Suprapubic skin (tissue), 4 donors: Measurements from ENCODE around the gene DAO.
"Not testable (repeated sequence)": the region's sequence is repeated elsewhere in the genome, so short reads cannot be mapped to it uniquely, and the experiment has no call there.

Experiments
- CTCF ChIP-seq, 2 donors: fragments of 200-600 bp in 1 of 2; fragments of 450-650 bp in 1 of 2; sonication (generic) in 1 of 2; IDR thresholded peaks; one replicate each; pipeline ENCODE4 v1.5.1; 2016 to 2019; ENCODE audit warnings: antibody characterized with exemption in 2 of 2, mild to moderate bottlenecking in 1 of 2, moderate library complexity in 1 of 2
- POLR2A ChIP-seq, 2 donors: fragments of 450-650 bp; IDR thresholded peaks; one replicate each; pipeline ENCODE4 v1.6.1; 2017; ENCODE audit warnings: antibody characterized with exemption in 2 of 2, mild to moderate bottlenecking in 2 of 2, moderate library complexity in 2 of 2
- POLR2AphosphoS5 ChIP-seq, 3 donors: sonication (generic); formaldehyde crosslinking; IDR thresholded peaks; one replicate each; pipeline ENCODE4 v1.6.1; 2017; ENCODE audit warnings: antibody characterized with exemption in 3 of 3

- TF ChIP-seq CTCF, POLR2AphosphoS5, POLR2A (IDR thresholded peaks at IDR 0.05): not testable (repeated sequence)
Measured at GRCh38 chr12:108859141-108859922, 20.6 kb upstream of the DAO start.
